K562 (cell line): ENCODE measurements around the gene RYR1. TPM values are rescaled to one million over a fixed set of nuclear protein-coding genes. Genes with fewer than 3 reads are reported as not detected.

ENCODE experiments used
- BRF2 ChIP-seq: IDR thresholded peaks from 3 replicates; pipeline ENCODE4 v1.6.1; 2011; ENCODE audit warnings: borderline replicate concordance, mild to moderate bottlenecking; ENCODE audit not compliant: insufficient read length, insufficient read depth
- ELF1 ChIP-seq: fragments of 200-800 bp; sonication (Bioruptor generic); IDR thresholded peaks from 2 replicates; pipeline ENCODE4 v1.6.1; 2016; ENCODE audit warnings: missing genetic modification characterization, missing compliant biosample characterization
- ETV6 ChIP-seq, 3 experiments: fragments of 150-350 bp in 1 of 3; sonication (generic) in 1 of 3; formaldehyde crosslinking in 1 of 3; IDR thresholded peaks; 2 replicates each; pipeline versions ENCODE4 v1.6.1 to v1.8.0; 2014 to 2022; ENCODE audit warnings: borderline replicate concordance in 2 of 3, low read depth in 2 of 3, antibody characterized with exemption in 1 of 3, low read length in 1 of 3, mild to moderate bottlenecking in 1 of 3, missing genetic modification reagents in 1 of 3
- GATAD2A ChIP-seq: fragments of 450-650 bp; IDR thresholded peaks from 2 replicates; pipeline ENCODE4 v1.6.1; 2017
- HMGXB4 ChIP-seq: sonication (generic); formaldehyde crosslinking; IDR thresholded peaks from 2 replicates; pipeline ENCODE4 v1.8.1; 2023; ENCODE audit warnings: mild to moderate bottlenecking, missing genetic modification reagents
- MAZ ChIP-seq, 2 experiments: fragments of 450-650 bp in 1 of 2; sonication (generic) in 1 of 2; formaldehyde crosslinking; IDR thresholded peaks in 1 of 2; conservative IDR thresholded peaks in 1 of 2; 2 replicates each; pipeline versions ENCODE4 v1.4.0 to v1.5.0; 2020; ENCODE audit warnings: mild to moderate bottlenecking in 1 of 2, missing genetic modification reagents in 1 of 2
- NFIC ChIP-seq: fragments of 450-650 bp; IDR thresholded peaks from 2 replicates; pipeline ENCODE4 v1.6.1; 2017; ENCODE audit warnings: mild to moderate bottlenecking, inconsistent platforms
- NR4A1 ChIP-seq, 2 experiments: fragments of 250-450 bp in 1 of 2; fragments of 450-650 bp in 1 of 2; sonication (Bioruptor Pico) in 1 of 2; IDR thresholded peaks; 2 replicates each; pipeline versions ENCODE4 v1.4.0 to v1.6.1; 2016 to 2020; ENCODE audit warnings: mild to moderate bottlenecking in 2 of 2, missing compliant biosample characterization in 1 of 2, missing genetic modification characterization in 1 of 2, moderate library complexity in 1 of 2
- PRPF4 ChIP-seq: fragments of 200-400 bp; formaldehyde crosslinking; IDR thresholded peaks from one replicate; pipeline ENCODE4 v1.6.1; 2017; ENCODE audit warnings: low read length, low read depth, mild to moderate bottlenecking; ENCODE audit not compliant: insufficient read depth, poor library complexity, severe bottlenecking
- RBM17 ChIP-seq: fragments of 200-400 bp; formaldehyde crosslinking; IDR thresholded peaks from 2 replicates; pipeline ENCODE4 v1.6.1; 2017; ENCODE audit warnings: low read depth, mild to moderate bottlenecking, low read length, borderline replicate concordance
- SIRT6 ChIP-seq: IDR thresholded peaks from one replicate; pipeline ENCODE4 v1.6.1; 2012; ENCODE audit warnings: low read depth, mild to moderate bottlenecking, control low read depth, inconsistent platforms, low read length, moderate library complexity
- SIX5 ChIP-seq, 2 experiments: IDR thresholded peaks; 2 replicates each; pipeline ENCODE4 v1.6.1; 2011; ENCODE audit warnings: low read length in 2 of 2, borderline replicate concordance in 1 of 2, low read depth in 1 of 2, mild to moderate bottlenecking in 1 of 2, moderate library complexity in 1 of 2; ENCODE audit not compliant: insufficient read depth in 1 of 2
- ZBTB11 ChIP-seq, 3 experiments: fragments of 200-800 bp in 1 of 3; fragments of 250-450 bp in 1 of 3; fragments of 450-650 bp in 1 of 3; sonication (Bioruptor Pico) in 1 of 3; sonication (Bioruptor generic) in 1 of 3; formaldehyde crosslinking in 1 of 3; IDR thresholded peaks; 2 replicates each; pipeline versions ENCODE4 v1.6.1 to v1.8.0; 2016 to 2022; ENCODE audit warnings: mild to moderate bottlenecking in 2 of 3, missing genetic modification characterization in 2 of 3, missing compliant biosample characterization in 1 of 3, moderate library complexity in 1 of 3
- ZBTB17 ChIP-seq: fragments of 450-650 bp; formaldehyde crosslinking; IDR thresholded peaks from 2 replicates; pipeline ENCODE4 v1.4.0; 2020; ENCODE audit warnings: mild to moderate bottlenecking
- ZBTB34 ChIP-seq: fragments of 250-450 bp; sonication (Bioruptor Pico); IDR thresholded peaks from 2 replicates; pipeline ENCODE4 v1.8.0; 2021; ENCODE audit warnings: mild to moderate bottlenecking, moderate library complexity
- ZNF232 ChIP-seq: sonication (generic); formaldehyde crosslinking; IDR thresholded peaks from 2 replicates; pipeline ENCODE4 v1.8.0; 2022; ENCODE audit warnings: mild to moderate bottlenecking, missing genetic modification reagents
- ZNF76 ChIP-seq: fragments of 250-450 bp; sonication (Bioruptor Pico); IDR thresholded peaks from 2 replicates; pipeline ENCODE4 v1.4.0; 2020; ENCODE audit warnings: mild to moderate bottlenecking, moderate library complexity, borderline replicate concordance
- polyA plus RNA-seq, 8 experiments: library from polyadenylated mRNA; depleted of rRNA in 4 of 8; stranded (reverse) in 5 of 8; unstranded in 3 of 8; fragments of >200 nt; fragmentation: Nextera tagmentation in 2 of 8; fragmentation: Illumina TruSeq in 1 of 8; extraction: Ambion mirVana in 2 of 8; extraction: Trizol in 1 of 8; gene quantifications; 2 replicates each; pipeline versions ENCODE4 v1.2.1 to v1.2.3, GENCODE V29; 2011 to 2014; ENCODE audit warnings: inconsistent platforms in 1 of 8, missing spikeins in 1 of 8
- total RNA-seq, 7 experiments: library from RNA; depleted of rRNA in 6 of 7; stranded (reverse); fragments of >200 nt in 6 of 7; fragmentation: Illumina TruSeq in 2 of 7; extraction: Trizol in 2 of 7; gene quantifications; 2 replicates each; pipeline versions ENCODE4 v1.2.1 to v1.2.3, GENCODE V29; 2011 to 2021; ENCODE audit warnings: low replicate concordance in 1 of 7

The RYR1 gene
- total and polyA plus RNA-seq, 9 of the 15 experiments (the other 6 are each of a cell fraction or from before 2014, with no cell fraction given), result 0.11 to 7.4 (median 3.7) TPM

GRCh38 chr19:38402967-38403674 is 30.4 kb upstream of the RYR1 start, which contains the start of gene FAM98C (continued):
- TF ChIP-seq ZBTB34 (CRISPR knock-in tag) (no peak), ETV6 (IDR thresholded peaks at IDR 0.05; ENCODE audit: borderline replicate concordance in 1 of 2, low read depth in 2 of 2, low read length in 1 of 2) (peak in 1 of 2 experiments; percentile 26; a peak in 2 of 4 replicates), ETV6 (CRISPR knock-in tag; IDR thresholded peaks at IDR 0.05; ENCODE audit: borderline replicate concordance) (no peak), ZBTB11 (CRISPR knock-in tag; IDR thresholded peaks at IDR 0.05) (peak in 1 of 3 experiments; percentile 60; a peak in 2 of 6 replicates), BRF2 (no peak), GATAD2A (peak; percentile 68), SIRT6 (no peak), NFIC (peak; percentile 20; the same call in 1 of the 2 replicates), SIX5 (IDR thresholded peaks at IDR 0.05; ENCODE audit: borderline replicate concordance in 1 of 2, insufficient read depth in 1 of 2, low read depth in 1 of 2, low read length in 2 of 2) (no peak), ZNF76 (CRISPR knock-in tag) (no peak), MAZ (CRISPR knock-in tag; conservative IDR thresholded peaks at IDR 0.05 in 1 of 2, IDR thresholded peaks at IDR 0.05 in 1 of 2) (peak; percentile 91 to 97), RBM17 (no peak), ZNF232 (CRISPR knock-in tag) (no peak), PRPF4 (peak; percentile 70), ZBTB17 (CRISPR knock-in tag) (0 out of 2 replicates have a peak, but pooled peaks have one; percentile 22), HMGXB4 (CRISPR knock-in tag) (peak; percentile 69), NR4A1 (CRISPR knock-in tag; IDR thresholded peaks at IDR 0.05) (no peak), NR4A1 (tag; IDR thresholded peaks at IDR 0.05) (0 out of 2 replicates have a peak, but pooled peaks have one; percentile 55), ELF1 (tag) (peak; percentile 91)
